Medulla oblongata (tissue), 1 donor: ENCODE data around the gene PRKAR1B.

Experiments used
- DNase-seq: peaks from one replicate; pipeline ENCODE4 v3.0.0-alpha.2; 2015; ENCODE audit errors: extremely low spot score

Gene PRKAR1B

DNA sequence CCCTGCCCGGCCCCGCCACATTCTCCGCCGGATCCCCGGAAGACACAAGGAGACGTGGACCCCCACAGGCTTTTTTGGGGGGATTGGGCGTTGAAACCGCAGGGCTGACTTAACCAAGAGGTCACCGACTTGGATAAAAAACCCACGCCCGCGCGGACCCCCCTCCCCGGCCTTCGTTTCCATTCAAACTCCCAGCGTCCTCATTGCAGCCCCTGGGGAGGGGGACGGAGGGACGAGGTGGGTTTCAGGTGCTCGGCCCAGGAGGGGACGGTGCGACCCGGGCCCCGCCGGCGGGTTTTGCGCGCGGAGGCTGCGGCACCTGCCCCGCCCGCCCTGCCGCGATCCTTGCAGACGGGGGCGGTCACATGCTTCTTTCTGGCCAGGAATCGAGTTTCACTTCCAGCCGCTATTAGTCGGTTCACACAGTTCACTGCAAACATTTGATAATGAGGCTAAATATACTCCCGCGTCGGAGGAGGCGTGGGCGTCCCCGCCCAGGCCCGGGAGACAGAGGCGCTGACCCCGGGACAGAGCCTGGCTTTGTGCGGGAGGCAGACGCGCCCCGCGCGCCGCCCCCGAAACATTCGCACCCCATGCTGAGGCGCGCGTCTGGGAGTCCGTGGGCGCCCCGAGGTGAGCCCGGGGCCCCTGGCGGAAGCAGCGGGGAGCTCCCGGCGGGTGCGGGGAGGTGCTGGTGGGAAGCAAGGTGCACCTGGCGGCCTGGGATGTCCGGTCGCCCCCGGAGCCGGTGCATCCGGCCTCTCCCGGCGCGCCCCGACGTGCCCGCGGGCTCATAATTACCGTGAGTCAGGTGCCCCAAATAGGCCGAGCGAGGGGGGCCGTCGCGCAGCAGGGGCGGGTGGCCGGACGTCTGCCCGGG is 204.8 kb downstream of the PRKAR1B start:
- DNase-seq: peak; percentile 72

DNA sequence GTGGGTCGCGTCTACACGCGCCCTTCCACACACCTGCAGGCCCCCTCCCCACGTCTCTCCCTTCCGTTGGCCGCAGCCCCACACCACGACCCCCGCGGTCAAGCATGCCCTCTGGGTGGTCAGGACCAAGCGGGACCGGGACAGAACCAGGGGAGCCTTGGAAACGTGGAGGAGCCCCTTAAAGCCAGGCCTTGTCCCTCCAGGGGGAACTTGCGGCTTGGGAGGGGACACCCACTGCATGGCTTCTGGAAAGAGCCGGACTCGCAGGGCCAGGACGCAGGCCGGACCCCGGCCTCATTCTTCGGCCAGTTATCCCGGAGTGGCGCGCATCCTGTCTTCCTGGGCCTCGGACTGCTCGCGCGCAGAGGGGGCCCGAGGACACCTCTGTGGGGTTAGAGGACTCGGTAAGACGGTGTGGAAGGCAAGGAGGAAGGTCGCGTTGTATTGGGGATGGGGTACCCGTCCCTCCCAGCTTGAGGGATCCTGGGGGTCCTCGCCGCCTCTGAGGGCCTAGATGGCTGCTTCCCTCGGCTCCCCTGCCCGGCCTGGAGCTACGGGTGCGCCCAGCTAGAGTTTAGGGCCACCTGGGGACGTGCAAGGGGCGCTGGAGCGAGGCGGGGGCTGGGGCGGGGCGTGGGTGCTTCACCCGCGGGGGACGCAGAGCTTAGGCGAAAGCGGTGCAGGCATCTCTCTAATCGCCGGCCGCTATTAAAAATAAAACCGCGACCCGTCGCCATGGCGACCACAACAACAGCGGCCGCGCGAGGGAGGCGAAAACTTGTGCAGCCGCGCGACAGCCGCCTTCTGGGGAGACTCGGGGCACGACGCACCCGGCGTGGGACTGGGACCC is 205.6 kb downstream of the PRKAR1B start:
- DNase-seq: no peak

DNA sequence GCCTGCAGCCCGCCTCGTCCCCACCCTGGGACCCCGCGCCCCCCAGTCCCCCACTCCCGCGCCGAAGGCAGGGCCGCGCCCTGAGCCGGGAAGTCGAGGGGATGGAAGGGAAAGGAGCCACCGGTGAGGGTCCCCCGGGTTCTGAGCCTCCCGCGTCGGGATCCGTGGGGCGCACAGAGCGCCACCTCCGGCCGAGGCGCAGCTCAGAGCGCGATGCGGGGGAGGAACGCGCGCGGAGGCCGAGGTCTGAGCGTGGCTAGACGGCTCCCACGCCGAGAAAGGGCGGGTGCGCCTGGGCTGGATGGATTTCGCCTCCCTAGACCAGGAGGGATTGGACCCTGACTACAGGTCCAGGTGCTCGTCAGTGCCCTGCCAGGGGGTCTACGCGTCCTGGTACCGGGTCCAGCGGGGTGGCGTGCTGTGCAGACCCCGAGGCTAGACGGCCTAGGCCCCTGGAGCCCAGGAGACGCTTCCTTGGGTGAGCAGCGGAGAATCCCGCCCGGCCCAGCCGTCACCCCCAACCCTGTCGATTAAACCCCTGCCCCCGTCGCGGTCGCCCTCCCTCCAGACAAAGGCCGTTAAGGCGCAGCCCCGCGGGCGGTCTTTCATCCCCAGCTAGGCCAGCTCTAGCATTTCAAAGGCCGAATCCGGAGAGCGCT is 206.4 kb downstream of the PRKAR1B start:
- no peak for DNase-seq

DNA sequence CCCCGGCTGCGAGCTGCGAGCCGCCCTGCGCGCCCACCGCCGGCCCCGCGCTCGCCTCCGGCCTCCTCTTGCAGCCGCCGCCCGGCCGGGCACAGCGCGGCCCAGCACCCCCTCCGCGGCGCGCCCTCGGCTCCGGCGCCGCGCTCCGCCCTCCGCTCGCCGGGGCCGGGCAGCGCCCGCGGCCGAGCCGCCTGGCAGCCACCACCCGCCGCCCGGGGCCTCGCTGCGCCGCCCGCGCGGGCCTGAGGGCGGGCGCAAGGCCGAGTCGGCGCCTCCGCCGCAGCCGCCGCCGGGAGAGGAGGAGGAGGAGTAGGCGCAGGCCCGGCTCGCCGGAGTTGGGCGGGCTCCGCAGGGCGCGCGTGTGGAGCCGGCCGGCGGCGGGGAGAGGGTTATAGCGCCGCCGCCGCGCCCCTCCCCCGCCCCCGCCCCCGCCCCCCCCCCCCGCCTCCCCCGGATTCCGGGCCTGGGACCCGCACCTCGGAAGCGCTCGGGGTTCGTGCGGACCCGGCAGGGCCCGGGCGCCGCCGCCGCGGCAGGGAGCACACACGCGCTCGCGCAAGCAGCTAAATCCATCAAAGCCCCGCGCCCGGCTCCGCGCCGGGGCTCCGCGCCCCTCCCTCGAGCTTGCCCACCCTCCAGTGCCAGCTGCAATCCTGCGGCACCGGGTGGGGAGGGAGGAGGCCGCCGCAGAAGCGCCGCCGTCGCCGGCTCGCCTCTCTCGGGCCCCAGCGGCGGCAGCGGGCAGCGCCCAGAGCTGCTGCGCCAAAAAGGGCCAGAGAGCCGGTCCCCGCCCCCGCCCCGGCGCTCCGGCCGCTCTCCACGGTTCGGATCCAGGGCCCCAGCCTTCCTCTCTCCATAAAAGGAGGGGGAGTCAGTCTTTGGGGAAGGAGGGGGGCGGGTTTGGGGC is 207.3 kb downstream of the PRKAR1B start, which contains the start of gene PDGFA:
Gene PDGFA (minus strand): TSS at position 363 of the 907 bp plus-strand sequence. CDS start 845 bp downstream, outside the sequence.
- DNase-seq: peak; percentile 57

DNA sequence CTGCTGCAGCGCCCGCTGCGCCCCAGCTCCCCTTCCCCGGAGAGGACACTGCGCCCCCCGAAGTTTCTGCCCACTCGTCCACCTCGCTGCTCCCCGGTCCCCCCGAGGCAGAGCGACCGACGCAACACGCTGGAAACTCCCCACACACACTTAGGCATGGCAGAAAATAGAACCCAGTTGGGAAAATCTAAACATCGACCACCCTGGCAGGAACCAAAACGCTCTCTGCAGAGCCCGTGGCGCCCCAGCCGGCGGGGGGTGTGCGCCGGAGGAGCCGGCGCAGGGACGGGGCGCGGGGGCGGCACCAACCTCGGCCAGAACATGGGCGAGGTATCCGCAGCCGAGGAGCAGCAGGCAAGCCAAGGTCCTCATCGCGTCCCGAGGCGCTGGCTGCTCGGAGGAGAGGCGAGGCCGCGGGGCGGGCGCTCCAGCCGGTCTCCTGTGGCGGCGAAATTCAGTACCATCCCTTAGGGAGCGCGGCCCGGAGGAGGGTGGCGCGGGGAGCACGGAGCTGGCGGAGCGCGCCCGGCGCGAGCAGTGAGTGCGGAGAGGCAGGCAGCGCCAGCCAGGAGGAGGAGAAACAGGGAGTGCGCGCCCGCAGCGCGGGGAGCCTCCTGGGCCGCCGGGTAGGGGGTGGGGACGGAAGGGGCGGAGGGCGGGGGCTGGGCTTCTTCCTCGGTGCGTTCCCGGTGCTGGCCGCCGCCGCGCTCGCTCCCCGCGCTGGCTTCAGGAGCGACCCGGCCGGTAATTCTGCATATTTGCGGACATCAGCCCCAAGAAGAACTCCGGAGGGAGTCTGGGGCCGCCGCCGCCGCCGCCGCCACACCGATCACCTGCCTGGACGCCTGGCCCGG is 208.2 kb downstream of the PRKAR1B start:
- DNase-seq: peak; percentile 80

DNA sequence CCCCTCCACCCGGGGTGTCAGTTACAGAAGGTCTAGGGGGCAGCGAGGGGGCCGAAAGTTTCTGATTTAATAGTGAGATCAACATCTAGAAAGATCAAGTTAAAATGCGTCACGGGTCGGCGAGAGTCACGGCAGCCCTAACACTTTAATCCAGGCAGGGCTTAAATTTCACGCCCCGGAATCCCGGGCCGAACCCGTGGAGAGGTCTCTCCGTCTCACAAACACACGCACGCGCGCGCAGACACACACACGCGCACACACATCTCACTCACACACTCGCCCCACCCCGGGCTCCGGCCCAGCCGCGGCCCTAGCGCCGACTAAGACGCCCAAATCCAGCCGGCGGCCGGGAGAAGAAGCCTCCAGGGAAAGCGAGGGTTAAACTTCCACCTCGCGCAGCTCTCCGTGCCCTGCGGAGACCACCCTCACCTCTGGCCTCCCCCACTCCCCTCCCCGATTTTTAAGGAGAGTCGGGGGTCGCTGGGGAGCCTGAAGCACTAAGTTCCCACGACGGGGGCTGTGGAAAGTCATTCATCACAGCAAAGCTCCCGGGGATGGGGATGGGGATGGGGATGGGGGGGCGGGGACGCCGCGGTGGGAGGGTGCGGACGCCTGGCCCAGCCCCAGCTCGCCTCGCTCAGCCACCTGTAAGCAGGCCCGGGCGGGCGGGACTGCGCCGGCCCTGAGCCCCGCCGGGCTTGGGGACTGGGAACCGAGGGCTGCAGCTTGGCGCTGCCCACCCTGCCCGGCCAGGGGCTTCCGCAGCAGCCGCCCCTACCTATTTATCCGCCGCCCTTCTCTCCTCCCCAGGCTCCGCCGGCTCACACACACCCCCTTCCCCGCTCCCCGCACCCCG is 209.1 kb downstream of the PRKAR1B start:
- peak; percentile 63 for DNase-seq

DNA sequence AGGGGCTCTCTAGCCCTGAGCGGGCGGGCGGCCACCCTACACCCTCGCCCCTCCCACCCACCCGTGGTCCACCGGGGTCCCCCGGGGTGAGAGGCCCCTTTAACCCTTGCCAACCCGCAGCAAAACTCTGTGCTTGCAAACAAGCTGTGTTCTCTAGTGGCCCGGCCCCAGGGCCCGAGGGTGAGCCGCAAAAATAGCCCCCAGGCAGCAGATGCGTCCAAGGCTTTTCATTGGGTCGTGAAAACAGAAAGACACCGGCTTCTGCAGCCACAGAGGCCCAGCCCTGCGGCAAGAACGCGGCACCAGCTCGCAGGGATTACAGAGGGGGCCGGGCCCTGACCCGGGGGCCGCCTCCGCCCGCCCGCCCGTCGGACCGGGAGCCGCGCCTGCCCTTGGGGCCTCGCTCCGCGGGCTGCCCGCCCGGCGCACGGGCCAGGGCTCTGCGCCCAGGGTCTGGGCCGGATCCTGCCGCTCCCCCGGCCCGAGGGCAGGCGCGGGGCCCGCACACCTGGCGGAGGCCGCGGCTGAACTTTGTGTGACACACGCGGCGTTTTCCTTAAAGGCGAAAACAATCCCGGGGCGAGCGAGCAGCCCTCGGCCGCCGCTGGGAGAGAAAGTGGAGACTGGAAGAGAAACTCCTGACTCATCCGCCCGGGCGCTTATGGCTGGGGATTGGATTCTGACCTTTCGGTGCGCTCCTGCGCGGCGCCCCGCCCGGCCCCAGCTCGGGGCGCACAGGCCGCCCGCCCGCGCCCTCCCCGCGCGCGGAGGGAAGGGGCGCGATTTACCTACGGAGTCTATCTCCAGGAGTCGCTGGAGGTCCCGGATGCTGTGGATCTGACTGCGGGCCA is 210.2 kb downstream of the PRKAR1B start:
- no peak for DNase-seq

DNA sequence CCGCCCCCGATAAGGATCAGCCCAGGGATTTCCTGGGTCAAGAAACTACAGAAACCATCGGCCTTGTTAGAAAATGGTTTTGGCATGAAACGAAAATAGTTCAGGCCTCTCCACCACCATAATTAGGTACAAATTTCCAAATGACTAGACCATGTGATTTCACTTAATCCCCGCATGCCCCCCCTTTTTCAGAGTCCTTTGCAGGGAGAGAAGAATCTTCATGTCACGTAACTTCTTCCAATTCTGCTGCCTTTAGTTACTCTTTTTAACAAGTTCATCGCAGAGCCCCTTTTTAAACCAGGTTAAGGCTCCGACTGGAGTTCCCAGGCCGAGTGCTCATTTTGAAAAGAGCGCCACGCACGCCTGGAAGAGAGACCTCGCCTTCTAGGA is 210.9 kb downstream of the PRKAR1B start:
- no peak for DNase-seq

DNA sequence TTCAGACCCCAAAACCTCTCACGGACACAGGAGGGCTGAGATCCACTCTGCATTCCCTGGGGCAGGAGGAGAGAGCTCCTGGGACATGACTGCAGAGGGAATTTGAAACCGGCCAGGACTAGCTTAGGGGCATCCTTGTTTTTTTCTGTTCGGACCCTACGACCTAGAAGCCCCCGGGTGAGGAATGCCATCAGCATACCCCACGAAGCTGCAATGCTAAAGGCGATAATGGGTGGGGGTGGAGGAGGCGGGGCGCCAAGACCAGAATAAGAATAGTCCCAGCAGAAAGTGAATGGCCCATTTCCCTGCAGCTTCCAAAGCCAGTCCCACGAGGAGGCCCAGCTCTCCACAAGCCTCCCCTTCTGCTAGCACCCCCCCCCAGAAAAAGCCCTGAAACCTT is 211.5 kb downstream of the PRKAR1B start:
- no peak for DNase-seq

DNA sequence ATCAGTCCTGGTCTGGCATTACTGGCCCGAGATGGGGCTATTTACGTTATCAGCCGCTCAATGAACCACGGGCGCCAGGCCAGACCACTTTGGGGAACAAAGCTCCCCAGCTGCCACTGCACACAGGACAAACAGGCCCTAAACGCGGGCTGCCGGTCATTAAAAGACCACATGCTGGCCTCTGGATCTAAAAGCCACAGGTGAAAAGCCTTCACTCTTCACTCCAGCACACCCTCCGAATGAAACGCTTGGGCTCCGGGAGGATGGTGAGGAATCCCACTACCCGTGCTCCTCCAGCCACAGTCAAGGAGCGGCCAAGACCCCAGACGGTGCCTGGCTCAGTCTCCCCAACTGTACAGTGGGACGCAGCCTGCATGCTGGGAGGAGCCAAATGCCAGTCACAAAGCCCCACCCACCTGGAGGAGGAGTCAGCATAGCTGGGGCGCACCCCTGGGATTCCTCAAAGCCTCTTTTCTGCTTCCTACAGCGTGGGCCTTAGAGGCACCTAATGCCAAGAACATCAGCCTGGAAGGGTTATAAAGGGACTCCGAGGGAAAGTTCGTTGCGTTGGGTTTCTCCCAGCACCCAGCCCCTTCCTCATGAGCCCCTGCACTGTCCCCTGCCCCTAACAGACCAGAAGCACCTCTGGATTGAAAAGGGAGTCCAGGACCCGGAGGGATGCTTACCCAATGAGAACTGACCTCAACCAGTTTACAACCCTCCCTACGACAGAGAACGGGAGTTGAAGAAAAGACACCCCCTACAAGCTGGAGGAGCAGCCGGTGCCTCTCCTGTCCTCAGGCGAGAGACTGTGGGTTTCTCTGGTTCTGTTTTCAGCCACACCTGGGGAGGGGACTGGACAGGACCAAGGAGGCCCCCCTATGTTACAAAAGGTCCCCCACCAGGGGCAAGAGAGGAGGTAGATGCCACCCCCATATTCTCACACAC is 212.2 kb downstream of the PRKAR1B start:
- DNase-seq: peak; percentile 73

DNA sequence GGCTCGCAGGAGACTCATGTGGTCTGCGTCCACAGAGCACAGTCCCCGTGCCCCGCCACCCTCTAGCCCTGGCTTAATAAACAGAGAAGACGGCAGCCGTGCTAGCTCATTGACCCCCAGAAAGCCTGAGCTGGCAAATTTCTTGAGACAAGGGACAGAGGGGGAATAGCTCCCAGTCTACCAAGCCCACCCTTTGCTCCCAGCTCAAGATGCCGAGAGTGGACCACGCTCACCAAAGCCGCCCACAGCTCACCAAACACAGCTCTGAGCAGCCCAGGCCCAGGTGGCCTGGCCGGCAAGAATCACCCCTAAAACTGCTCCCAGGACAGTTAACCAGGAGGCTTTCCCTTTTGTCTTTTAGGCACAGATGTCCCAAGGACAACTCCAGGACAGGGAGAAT is 212.8 kb downstream of the PRKAR1B start:
- no peak for DNase-seq

DNA sequence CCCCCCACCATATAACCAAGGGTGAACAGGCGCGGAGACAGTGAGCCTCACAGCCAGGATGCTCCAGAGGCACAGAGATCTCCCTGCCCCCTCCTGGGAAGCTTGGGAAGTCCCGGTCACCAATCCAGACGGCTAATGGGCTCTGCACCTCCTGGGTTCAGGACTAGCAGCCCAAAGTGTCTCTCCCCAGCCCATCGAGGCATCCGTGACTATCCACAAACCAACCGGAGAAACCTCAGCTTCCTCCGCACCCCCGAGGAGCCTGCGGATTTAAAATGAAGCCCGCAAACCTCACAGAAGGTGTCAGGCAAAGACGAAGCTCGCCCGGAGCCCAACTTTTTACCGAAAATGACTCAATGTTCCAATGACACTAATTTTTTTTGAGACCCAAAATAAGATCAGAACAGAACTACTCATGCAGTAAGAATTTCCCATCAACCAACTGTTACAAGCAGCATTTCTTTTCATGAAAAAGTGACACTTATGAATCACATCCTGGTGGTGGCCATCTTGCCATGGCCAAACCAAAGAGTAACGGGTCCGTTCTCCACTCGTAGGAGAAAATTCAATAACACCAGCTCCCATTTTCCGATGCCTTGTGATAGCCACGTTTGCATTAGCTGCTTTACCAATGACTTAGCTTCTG is 213.4 kb downstream of the PRKAR1B start:
- no peak for DNase-seq

DNA sequence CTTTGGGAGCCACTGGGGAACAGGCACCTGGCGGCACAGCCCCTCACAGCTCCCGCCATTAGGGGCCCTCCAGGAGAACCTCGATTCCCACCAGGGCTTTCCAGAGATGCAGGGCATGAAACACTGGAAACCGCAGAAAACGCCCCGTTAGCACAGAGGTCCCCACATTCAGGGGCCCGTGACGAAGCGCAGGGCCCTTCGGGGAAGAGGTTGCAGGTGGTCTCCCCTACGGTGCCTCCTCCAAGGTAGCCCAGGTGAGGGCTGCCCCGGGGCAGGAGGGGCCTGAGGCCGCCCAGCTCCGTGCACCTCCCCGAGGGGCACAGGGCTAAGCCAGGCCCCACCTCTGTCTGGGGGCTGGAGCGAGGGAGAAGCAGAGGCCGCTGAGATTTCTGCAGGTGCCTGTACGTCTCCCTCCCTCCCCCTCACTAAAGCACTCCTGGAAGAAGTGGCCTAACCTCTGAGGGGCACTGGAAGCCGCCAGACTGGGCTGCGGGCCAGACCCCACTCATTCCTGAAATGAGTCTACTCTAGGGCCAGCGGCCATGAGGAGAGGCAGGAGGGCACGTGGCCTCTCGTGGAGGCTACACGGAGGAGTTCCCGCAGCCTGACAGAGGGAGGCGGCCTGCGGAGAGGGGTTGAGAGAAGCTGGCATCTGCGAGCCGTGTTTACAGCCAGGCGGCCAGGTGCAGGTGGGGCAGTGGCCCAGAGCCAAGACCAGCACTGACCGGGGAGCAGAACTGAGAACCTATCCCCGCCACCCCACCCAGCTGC is 214.4 kb downstream of the PRKAR1B start:
- DNase-seq: no peak

DNA sequence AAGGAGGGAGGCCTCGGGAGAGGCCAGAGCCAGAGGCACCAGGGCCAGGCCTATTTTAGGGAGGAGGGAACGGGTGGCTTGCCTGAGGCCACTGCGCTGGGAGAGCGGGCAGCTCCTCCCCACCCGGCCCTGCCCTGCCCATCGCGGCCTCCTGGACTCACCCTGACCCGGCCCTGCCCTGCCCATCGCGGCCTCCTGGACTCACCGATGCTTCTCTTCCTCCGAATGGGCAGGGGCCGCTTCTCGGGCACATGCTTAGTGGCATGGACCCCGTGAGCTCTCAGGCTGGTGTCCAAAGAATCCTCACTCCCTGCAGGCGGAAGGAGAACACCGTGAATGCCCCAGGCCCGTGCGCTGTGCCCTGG is 215.0 kb downstream of the PRKAR1B start:
- DNase-seq: no peak

DNA sequence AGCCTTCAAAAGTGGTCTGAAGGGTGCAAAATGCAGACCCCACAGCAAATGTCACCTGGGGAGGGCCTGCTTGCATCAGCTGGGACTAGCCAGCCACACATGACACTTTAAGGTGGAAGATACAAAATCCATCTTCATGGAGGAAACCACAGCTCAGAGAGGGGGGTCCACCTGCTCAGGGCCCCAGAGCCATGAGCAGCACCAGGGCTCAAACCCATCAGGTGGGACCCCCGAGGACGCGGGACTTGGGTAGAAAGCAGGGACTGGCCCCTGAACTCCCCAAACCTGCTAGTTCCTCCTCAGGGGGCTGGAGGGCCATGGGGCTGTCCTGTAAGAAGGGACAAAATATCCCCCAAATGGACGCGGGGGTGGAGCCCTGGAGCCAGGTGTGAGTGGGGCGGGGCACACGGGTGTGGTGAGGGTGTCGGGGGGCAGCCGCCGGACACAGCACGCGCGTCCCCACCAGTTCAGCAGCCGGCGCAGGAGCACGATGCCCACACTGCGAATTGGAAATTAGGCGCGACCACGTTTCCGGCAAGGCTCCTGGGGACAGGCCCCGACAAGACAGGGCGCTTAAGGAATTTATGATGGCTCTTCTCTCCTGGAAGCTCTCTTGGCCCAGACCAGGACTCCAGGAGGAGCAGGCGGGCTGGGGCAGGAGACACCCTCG is 215.5 kb downstream of the PRKAR1B start:
- no peak for DNase-seq
